CD14-positive monocyte (primary cell): ENCODE measurements around the gene RNF133. TPM values are rescaled to one million over a fixed set of nuclear protein-coding genes. Genes with fewer than 3 reads are reported as not detected.

Experiments
- DNase-seq, 3 donors: peaks; one replicate each; pipeline ENCODE4 v3.0.0-alpha.2; 2011 to 2022
- H2AFZ ChIP-seq: 2 replicates; pipeline ENCODE4 v1.6.0; 2012; ENCODE audit warnings: mild to moderate bottlenecking, low read depth, low read length, inconsistent platforms; ENCODE audit not compliant: insufficient read depth, poor library complexity, severe bottlenecking
- H3K27ac ChIP-seq, 2 donors: 1 replicate in 1 of 2; 2 replicates in 1 of 2; pipeline ENCODE4 v1.5.1; 2012 to 2013; ENCODE audit warnings: low read length in 2 of 2, control low read depth in 1 of 2, inconsistent platforms in 1 of 2, low read depth in 1 of 2, mild to moderate bottlenecking in 1 of 2
- H3K27me3 ChIP-seq, 2 donors: one replicate each; pipeline versions ENCODE4 v1.6.0 to v1.6.1; 2011 to 2013; ENCODE audit warnings: low read length in 2 of 2; ENCODE audit not compliant: control insufficient read depth in 2 of 2, insufficient read depth in 2 of 2
- H3K36me3 ChIP-seq, 2 donors: replicated peaks in 1 of 2; 1 replicate in 1 of 2; 2 replicates in 1 of 2; pipeline versions ENCODE4 v1.5.1 to v1.6.1; 2012 to 2013; ENCODE audit warnings: low read length in 2 of 2, control low read depth in 1 of 2, inconsistent platforms in 1 of 2, mild to moderate bottlenecking in 1 of 2; ENCODE audit not compliant: insufficient read depth in 2 of 2, control insufficient read depth in 1 of 2
- H3K4me1 ChIP-seq, 2 donors: 1 replicate in 1 of 2; 2 replicates in 1 of 2; pipeline versions ENCODE4 v1.5.1 to v1.6.1; 2012 to 2013; ENCODE audit warnings: low read length in 2 of 2, control low read depth in 1 of 2, inconsistent platforms in 1 of 2, mild to moderate bottlenecking in 1 of 2, moderate library complexity in 1 of 2; ENCODE audit not compliant: insufficient read depth in 2 of 2, control insufficient read depth in 1 of 2
- H3K4me2 ChIP-seq: replicated peaks from 2 replicates; pipeline ENCODE3; 2012; ENCODE audit warnings: low read length, moderate library complexity, mild to moderate bottlenecking; ENCODE audit not compliant: poor library complexity, severe bottlenecking; ENCODE audit errors: extremely low read depth
- H3K4me3 ChIP-seq, 3 experiments: fragments of 200-600 bp in 1 of 3; sonication (generic) in 1 of 3; replicated peaks in 1 of 3; 1 replicate in 2 of 3; 2 replicates in 1 of 3; pipeline ENCODE4 v1.5.1; 2011 to 2013; ENCODE audit warnings: low read length in 3 of 3, mild to moderate bottlenecking in 3 of 3, control low read depth in 2 of 3, low read depth in 2 of 3, inconsistent platforms in 1 of 3, moderate library complexity in 1 of 3
- H3K79me2 ChIP-seq: 2 replicates; pipeline ENCODE4 v1.6.0; 2012; ENCODE audit warnings: mild to moderate bottlenecking, control low read depth, inconsistent platforms, low read length, moderate library complexity; ENCODE audit not compliant: insufficient read depth
- H3K9ac ChIP-seq: 2 replicates; pipeline ENCODE4 v1.6.0; 2017; ENCODE audit warnings: low read length, mild to moderate bottlenecking; ENCODE audit not compliant: insufficient read depth, poor library complexity, severe bottlenecking
- H3K9me3 ChIP-seq, 2 donors: replicated peaks in 1 of 2; 1 replicate in 1 of 2; 2 replicates in 1 of 2; pipeline versions ENCODE4 v1.5.1 to v1.6.1; 2012 to 2013; ENCODE audit warnings: low read length in 2 of 2, control low read depth in 1 of 2; ENCODE audit not compliant: control insufficient read depth in 1 of 2, insufficient read depth in 1 of 2
- H4K20me1 ChIP-seq: 2 replicates; pipeline ENCODE4 v1.6.0; 2012; ENCODE audit warnings: mild to moderate bottlenecking, low read length, control low read depth, moderate library complexity; ENCODE audit not compliant: insufficient read depth
- H3K27ac Mint-ChIP-seq, 7 donors: one replicate each; pipeline ENCODE4 v1.8.0; 2020; ENCODE audit warnings: mild to moderate bottlenecking in 7 of 7, mixed read lengths in 7 of 7, moderate library complexity in 6 of 7, inconsistent platforms in 2 of 7
- H3K27me3 Mint-ChIP-seq, 3 donors: one replicate each; pipeline ENCODE4 v1.8.0; 2021 to 2022; ENCODE audit warnings: low read depth in 3 of 3, mild to moderate bottlenecking in 3 of 3, mixed read lengths in 3 of 3, moderate library complexity in 3 of 3, inconsistent platforms in 1 of 3
- H3K36me3 Mint-ChIP-seq, 2 donors: one replicate each; pipeline ENCODE4 v1.8.0; 2020; ENCODE audit warnings: mixed read lengths in 2 of 2, inconsistent platforms in 1 of 2, mild to moderate bottlenecking in 1 of 2
- H3K4me1 Mint-ChIP-seq: one replicate; pipeline ENCODE4 v1.8.0; 2020; ENCODE audit warnings: mild to moderate bottlenecking, mixed read lengths
- H3K4me3 Mint-ChIP-seq, 2 donors: one replicate each; pipeline ENCODE4 v1.8.0; 2020; ENCODE audit warnings: mild to moderate bottlenecking in 2 of 2, mixed read lengths in 2 of 2, moderate library complexity in 1 of 2
- H3K9me3 Mint-ChIP-seq, 7 donors: one replicate each; pipeline ENCODE4 v1.8.0; 2020 to 2022; ENCODE audit warnings: mixed read lengths in 7 of 7, mild to moderate bottlenecking in 6 of 7, moderate library complexity in 6 of 7, inconsistent platforms in 2 of 7
- CTCF ChIP-seq: fragments of 200-600 bp; IDR thresholded peaks from one replicate; pipeline ENCODE4 v1.8.0; 2022; ENCODE audit warnings: antibody characterized with exemption, mild to moderate bottlenecking
- WGBS: methylation state at CpG from one replicate; pipeline ENCODE4 v1.1.5; 2013; ENCODE audit warnings: missing lambda C conversion rate; ENCODE audit not compliant: insufficient coverage; 5-methylcytosine and 5-hydroxymethylcytosine counted together
- intact Hi-C, 2 donors: fragments of 100-400 bp; cut with micrococcal nuclease; formaldehyde crosslinking; loops; one replicate each; pipeline versions ENCODE4 v1.15.0 to v1.15.1; 2023
- polyA plus RNA-seq, 3 donors: library from polyadenylated mRNA; depleted of rRNA in 1 of 3; unstranded in 2 of 3; stranded (reverse) in 1 of 3; fragments of 300-500 nt in 2 of 3; fragments of >200 nt in 1 of 3; fragmentation: Illumina TruSeq in 2 of 3; gene quantifications; 1 replicate in 2 of 3; 2 replicates in 1 of 3; pipeline ENCODE4 v1.2.3, GENCODE V29; 2012 to 2021

The RNF133 gene
- polyA plus RNA-seq, 3 donors: not detected

DNA sequence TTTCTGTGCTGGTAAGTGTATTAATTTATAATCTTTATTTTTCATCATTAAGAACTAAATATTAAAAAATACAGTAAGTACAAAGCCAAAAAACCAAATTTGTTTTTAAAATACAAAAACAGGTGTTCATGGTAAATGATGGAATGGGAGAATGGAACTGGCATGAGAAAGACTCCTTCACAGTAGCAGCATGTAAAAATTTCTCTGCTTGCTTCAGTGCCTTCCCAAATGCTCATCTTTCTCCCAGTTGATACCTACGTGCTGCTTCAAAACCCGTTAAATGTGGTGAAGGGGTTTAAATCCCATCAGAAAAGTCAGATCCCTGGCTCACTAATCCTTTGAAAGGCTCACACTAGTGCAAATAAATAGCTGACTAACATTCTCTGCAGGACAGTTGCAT, 4.2 kb downstream of the RNF133 start:
- no peaks in the 10 kb centered on the region for H3K27me3 Mint-ChIP-seq
- whole genome bisulfite sequencing: no CpG with 5 or more reads among the region's 2 CpGs
- no peak for TF ChIP-seq CTCF
- H3K9me3 Mint-ChIP-seq: peaks cover 0 to 12% (median 6%) of the 10 kb centered on the region in 7 donors
- intact Hi-C loops: no loop called here
- Histone ChIP-seq H3K79me2 (no peaks in the 10 kb centered on the region), H2AFZ (no peak overlapping the region), H3K27me3 (no peaks in the 10 kb centered on the region), H3K4me1 (no peaks in the 10 kb centered on the region), H3K9ac (no peak overlapping the region), H3K27ac (no peak overlapping the region), H3K9me3 (peaks cover 19 to 30% of the 10 kb centered on the region in 2 donors), H3K36me3 (no peaks in the 10 kb centered on the region), H4K20me1 (no peaks in the 10 kb centered on the region), H3K4me2 (no peak overlapping the region), H3K4me3 (no peak overlapping the region)
- H3K27ac Mint-ChIP-seq: no peak overlapping the region
- no peaks in the 10 kb centered on the region for H3K4me1 Mint-ChIP-seq
- no peaks in the 10 kb centered on the region for H3K36me3 Mint-ChIP-seq
- no peak for DNase-seq
- no peak overlapping the region for H3K4me3 Mint-ChIP-seq

DNA sequence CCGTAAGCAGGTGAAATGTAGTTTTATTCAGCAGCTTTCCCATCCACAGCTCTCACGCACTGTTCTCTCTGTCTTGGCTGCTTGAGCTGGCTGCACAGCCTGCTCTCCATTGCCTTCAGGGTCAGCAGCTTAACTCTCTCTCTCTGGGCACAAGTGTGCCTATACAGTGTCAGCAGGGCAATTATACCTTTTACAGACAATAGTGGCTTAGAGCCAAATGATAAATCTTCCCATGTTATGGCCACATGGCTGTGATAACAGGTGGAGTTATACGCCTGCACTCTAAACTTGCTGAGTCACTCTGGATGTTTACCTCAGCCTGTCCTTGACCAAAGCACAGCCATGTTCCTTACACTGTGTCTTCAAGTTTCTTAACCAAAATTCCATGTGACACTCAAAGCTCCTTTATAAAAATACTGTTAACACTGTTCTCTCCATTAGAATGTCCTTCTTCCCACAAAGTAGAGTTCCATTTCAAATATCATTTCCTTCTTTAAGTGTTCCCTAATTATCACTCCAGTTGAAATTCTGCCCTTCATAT, 6.1 kb downstream of the RNF133 start:
- WGBS: 90% methylated on average over 2 of the region's 3 CpGs
- H3K4me2 ChIP-seq: no peak overlapping the region

More for the DNA sequence above, 6.1 kb downstream of the RNF133 start:
- Histone ChIP-seq H4K20me1 (no peaks in the 10 kb centered on the region), H3K27ac (no peak overlapping the region), H3K9me3 (peaks cover 8 to 34% of the 10 kb centered on the region in 2 donors), H2AFZ (no peak overlapping the region), H3K4me1 (no peaks in the 10 kb centered on the region), H3K79me2 (no peaks in the 10 kb centered on the region), H3K4me3 (no peak overlapping the region), H3K36me3 (no peaks in the 10 kb centered on the region), H3K9ac (no peak overlapping the region), H3K27me3 (no peaks in the 10 kb centered on the region)
- Mint-ChIP-seq H3K4me3 (no peak overlapping the region), H3K4me1 (no peaks in the 10 kb centered on the region), H3K9me3 (peaks cover 0 to 13% (median 6%) of the 10 kb centered on the region in 7 donors), H3K36me3 (no peaks in the 10 kb centered on the region), H3K27me3 (no peaks in the 10 kb centered on the region), H3K27ac (no peak overlapping the region)
- TF ChIP-seq CTCF: no peak
- intact Hi-C loops: no loop called here
- no peak for DNase-seq
